K562 (cell line): Measurements from ENCODE around the gene RAB6A. TPM values are rescaled to one million over a fixed set of nuclear protein-coding genes. Genes with fewer than 3 reads are reported as not detected.

Experiments used
- BRF1 ChIP-seq: IDR thresholded peaks from 3 replicates; pipeline ENCODE4 v1.6.1; 2011; ENCODE audit warnings: borderline replicate concordance, mild to moderate bottlenecking; ENCODE audit not compliant: insufficient read length; ENCODE audit errors: extremely low read depth
- CBFA2T2 ChIP-seq: fragments of 450-650 bp; conservative IDR thresholded peaks from 2 replicates; pipeline ENCODE4 v1.6.1; 2017; ENCODE audit warnings: mild to moderate bottlenecking
- DIDO1 ChIP-seq: fragments of 450-650 bp; IDR thresholded peaks from 2 replicates; pipeline ENCODE4 v1.6.1; 2016; ENCODE audit warnings: low read depth, missing biosample characterization, missing genetic modification characterization
- ETV6 ChIP-seq, 3 experiments: fragments of 150-350 bp in 1 of 3; sonication (generic) in 1 of 3; formaldehyde crosslinking in 1 of 3; IDR thresholded peaks; 2 replicates each; pipeline versions ENCODE4 v1.6.1 to v1.8.0; 2014 to 2022; ENCODE audit warnings: borderline replicate concordance in 2 of 3, low read depth in 2 of 3, antibody characterized with exemption in 1 of 3, low read length in 1 of 3, mild to moderate bottlenecking in 1 of 3, missing genetic modification reagents in 1 of 3
- FOXO4 ChIP-seq: fragments of 450-650 bp; formaldehyde crosslinking; IDR thresholded peaks from 2 replicates; pipeline ENCODE4 v1.4.0; 2020; ENCODE audit warnings: mild to moderate bottlenecking, moderate library complexity
- SLC30A9 ChIP-seq: fragments of 250-450 bp; sonication (Bioruptor Pico); IDR thresholded peaks from 2 replicates; pipeline ENCODE4 v1.8.0; 2022; ENCODE audit warnings: mild to moderate bottlenecking, moderate library complexity
- SRSF3 ChIP-seq: fragments of 200-400 bp; formaldehyde crosslinking; IDR thresholded peaks from 2 replicates; pipeline ENCODE4 v1.6.1; 2016; ENCODE audit warnings: mild to moderate bottlenecking, low read length, moderate library complexity; ENCODE audit not compliant: insufficient read depth
- ZBTB26 ChIP-seq: fragments of 450-650 bp; formaldehyde crosslinking; IDR thresholded peaks from 2 replicates; pipeline ENCODE4 v1.4.0; 2022; ENCODE audit warnings: missing genetic modification characterization
- ZNF511 ChIP-seq: sonication (generic); formaldehyde crosslinking; IDR thresholded peaks from 2 replicates; pipeline ENCODE4 v1.8.0; 2022; ENCODE audit warnings: mild to moderate bottlenecking, missing genetic modification reagents
- ZNF584 ChIP-seq: fragments of 200-800 bp; sonication (Bioruptor generic); IDR thresholded peaks from 2 replicates; pipeline ENCODE4 v1.6.1; 2016; ENCODE audit warnings: low read depth, mild to moderate bottlenecking, missing genetic modification characterization, missing compliant biosample characterization
- polyA plus RNA-seq, 8 experiments: library from polyadenylated mRNA; depleted of rRNA in 4 of 8; stranded (reverse) in 5 of 8; unstranded in 3 of 8; fragments of >200 nt; fragmentation: Nextera tagmentation in 2 of 8; fragmentation: Illumina TruSeq in 1 of 8; extraction: Ambion mirVana in 2 of 8; extraction: Trizol in 1 of 8; gene quantifications; 2 replicates each; pipeline versions ENCODE4 v1.2.1 to v1.2.3, GENCODE V29; 2011 to 2014; ENCODE audit warnings: inconsistent platforms in 1 of 8, missing spikeins in 1 of 8
- total RNA-seq, 7 experiments: library from RNA; depleted of rRNA in 6 of 7; stranded (reverse); fragments of >200 nt in 6 of 7; fragmentation: Illumina TruSeq in 2 of 7; extraction: Trizol in 2 of 7; gene quantifications; 2 replicates each; pipeline versions ENCODE4 v1.2.1 to v1.2.3, GENCODE V29; 2011 to 2021; ENCODE audit warnings: low replicate concordance in 1 of 7
- TF ChIP-seq, protein P1 (sequence below): fragments of 450-650 bp; IDR thresholded peaks from 2 replicates; pipeline ENCODE4 v1.6.1; 2016; ENCODE audit warnings: mild to moderate bottlenecking, moderate library complexity

Gene RAB6A
- total and polyA plus RNA-seq, 9 of the 15 experiments (the other 6 are each of a cell fraction or from before 2014, with no cell fraction given), result 14.0 to 95.3 (median 45.4) TPM

GRCh38 chr11:73779084-73779902 is 18.4 kb upstream of the RAB6A start (continued):
- TF ChIP-seq, protein P1, sequence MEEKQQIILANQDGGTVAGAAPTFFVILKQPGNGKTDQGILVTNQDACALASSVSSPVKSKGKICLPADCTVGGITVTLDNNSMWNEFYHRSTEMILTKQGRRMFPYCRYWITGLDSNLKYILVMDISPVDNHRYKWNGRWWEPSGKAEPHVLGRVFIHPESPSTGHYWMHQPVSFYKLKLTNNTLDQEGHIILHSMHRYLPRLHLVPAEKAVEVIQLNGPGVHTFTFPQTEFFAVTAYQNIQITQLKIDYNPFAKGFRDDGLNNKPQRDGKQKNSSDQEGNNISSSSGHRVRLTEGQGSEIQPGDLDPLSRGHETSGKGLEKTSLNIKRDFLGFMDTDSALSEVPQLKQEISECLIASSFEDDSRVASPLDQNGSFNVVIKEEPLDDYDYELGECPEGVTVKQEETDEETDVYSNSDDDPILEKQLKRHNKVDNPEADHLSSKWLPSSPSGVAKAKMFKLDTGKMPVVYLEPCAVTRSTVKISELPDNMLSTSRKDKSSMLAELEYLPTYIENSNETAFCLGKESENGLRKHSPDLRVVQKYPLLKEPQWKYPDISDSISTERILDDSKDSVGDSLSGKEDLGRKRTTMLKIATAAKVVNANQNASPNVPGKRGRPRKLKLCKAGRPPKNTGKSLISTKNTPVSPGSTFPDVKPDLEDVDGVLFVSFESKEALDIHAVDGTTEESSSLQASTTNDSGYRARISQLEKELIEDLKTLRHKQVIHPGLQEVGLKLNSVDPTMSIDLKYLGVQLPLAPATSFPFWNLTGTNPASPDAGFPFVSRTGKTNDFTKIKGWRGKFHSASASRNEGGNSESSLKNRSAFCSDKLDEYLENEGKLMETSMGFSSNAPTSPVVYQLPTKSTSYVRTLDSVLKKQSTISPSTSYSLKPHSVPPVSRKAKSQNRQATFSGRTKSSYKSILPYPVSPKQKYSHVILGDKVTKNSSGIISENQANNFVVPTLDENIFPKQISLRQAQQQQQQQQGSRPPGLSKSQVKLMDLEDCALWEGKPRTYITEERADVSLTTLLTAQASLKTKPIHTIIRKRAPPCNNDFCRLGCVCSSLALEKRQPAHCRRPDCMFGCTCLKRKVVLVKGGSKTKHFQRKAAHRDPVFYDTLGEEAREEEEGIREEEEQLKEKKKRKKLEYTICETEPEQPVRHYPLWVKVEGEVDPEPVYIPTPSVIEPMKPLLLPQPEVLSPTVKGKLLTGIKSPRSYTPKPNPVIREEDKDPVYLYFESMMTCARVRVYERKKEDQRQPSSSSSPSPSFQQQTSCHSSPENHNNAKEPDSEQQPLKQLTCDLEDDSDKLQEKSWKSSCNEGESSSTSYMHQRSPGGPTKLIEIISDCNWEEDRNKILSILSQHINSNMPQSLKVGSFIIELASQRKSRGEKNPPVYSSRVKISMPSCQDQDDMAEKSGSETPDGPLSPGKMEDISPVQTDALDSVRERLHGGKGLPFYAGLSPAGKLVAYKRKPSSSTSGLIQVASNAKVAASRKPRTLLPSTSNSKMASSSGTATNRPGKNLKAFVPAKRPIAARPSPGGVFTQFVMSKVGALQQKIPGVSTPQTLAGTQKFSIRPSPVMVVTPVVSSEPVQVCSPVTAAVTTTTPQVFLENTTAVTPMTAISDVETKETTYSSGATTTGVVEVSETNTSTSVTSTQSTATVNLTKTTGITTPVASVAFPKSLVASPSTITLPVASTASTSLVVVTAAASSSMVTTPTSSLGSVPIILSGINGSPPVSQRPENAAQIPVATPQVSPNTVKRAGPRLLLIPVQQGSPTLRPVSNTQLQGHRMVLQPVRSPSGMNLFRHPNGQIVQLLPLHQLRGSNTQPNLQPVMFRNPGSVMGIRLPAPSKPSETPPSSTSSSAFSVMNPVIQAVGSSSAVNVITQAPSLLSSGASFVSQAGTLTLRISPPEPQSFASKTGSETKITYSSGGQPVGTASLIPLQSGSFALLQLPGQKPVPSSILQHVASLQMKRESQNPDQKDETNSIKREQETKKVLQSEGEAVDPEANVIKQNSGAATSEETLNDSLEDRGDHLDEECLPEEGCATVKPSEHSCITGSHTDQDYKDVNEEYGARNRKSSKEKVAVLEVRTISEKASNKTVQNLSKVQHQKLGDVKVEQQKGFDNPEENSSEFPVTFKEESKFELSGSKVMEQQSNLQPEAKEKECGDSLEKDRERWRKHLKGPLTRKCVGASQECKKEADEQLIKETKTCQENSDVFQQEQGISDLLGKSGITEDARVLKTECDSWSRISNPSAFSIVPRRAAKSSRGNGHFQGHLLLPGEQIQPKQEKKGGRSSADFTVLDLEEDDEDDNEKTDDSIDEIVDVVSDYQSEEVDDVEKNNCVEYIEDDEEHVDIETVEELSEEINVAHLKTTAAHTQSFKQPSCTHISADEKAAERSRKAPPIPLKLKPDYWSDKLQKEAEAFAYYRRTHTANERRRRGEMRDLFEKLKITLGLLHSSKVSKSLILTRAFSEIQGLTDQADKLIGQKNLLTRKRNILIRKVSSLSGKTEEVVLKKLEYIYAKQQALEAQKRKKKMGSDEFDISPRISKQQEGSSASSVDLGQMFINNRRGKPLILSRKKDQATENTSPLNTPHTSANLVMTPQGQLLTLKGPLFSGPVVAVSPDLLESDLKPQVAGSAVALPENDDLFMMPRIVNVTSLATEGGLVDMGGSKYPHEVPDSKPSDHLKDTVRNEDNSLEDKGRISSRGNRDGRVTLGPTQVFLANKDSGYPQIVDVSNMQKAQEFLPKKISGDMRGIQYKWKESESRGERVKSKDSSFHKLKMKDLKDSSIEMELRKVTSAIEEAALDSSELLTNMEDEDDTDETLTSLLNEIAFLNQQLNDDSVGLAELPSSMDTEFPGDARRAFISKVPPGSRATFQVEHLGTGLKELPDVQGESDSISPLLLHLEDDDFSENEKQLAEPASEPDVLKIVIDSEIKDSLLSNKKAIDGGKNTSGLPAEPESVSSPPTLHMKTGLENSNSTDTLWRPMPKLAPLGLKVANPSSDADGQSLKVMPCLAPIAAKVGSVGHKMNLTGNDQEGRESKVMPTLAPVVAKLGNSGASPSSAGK, result peak; percentile 15; the same call in 1 of the 2 replicates
- TF ChIP-seq ETV6 (IDR thresholded peaks at IDR 0.05; ENCODE audit: borderline replicate concordance in 1 of 2, low read depth in 2 of 2, low read length in 1 of 2), result no peak
- no peak for TF ChIP-seq ETV6 (CRISPR knock-in tag; IDR thresholded peaks at IDR 0.05; ENCODE audit: borderline replicate concordance)
- TF ChIP-seq FOXO4, result no peak
- TF ChIP-seq SRSF3, result no peak
- no peak for TF ChIP-seq BRF1
- no peak for TF ChIP-seq CBFA2T2
- TF ChIP-seq ZNF511 (CRISPR knock-in tag), result no peak
- TF ChIP-seq DIDO1 (tag), result no peak
- TF ChIP-seq SLC30A9 (CRISPR knock-in tag), result no peak
- no peak for TF ChIP-seq ZBTB26 (CRISPR knock-in tag)
- peak; percentile 88; the same call in 1 of the 2 replicates for TF ChIP-seq ZNF584 (CRISPR knock-in tag)
